Embryonic facial prominence (tissue), 1 donor: ENCODE results near the gene KCNT2.
"Not testable (repeated sequence)": the region's sequence is repeated elsewhere in the genome, so short reads cannot be mapped to it uniquely, and the experiment has no call there.

Experiments used
- DNase-seq: peaks from one replicate; pipeline ENCODE4 v3.0.0-alpha.2; 2016; ENCODE audit errors: extremely low spot score

KCNT2 gene

GRCh38 chr1:196608390-196609369 is at the start of gene KCNT2:
Gene KCNT2, minus strand, starts transcription at chr1:196608440. Its CDS starts 131 bp downstream, at chr1:196608309.
- DNase-seq: peak; percentile 75

DNA sequence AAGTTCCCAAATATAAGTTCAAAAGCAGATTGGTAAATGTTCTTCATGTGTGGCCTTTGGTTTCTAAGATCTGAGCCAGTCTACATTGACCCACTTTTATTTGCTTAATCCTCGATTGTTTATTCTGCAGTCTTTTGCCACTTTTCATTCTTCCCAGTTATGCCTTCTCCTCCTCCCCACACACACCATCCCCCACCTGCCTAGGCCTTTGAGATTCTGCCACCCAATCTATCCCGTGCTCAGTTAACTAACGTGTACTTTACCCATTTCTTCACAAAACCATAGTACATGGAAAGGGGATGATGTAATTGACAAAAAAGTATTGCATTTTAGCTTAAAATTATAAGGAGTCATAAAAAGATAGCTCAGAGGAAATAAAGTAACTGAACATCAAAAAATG is 47.3 kb upstream of the KCNT2 start:
- DNase-seq: no peak

DNA sequence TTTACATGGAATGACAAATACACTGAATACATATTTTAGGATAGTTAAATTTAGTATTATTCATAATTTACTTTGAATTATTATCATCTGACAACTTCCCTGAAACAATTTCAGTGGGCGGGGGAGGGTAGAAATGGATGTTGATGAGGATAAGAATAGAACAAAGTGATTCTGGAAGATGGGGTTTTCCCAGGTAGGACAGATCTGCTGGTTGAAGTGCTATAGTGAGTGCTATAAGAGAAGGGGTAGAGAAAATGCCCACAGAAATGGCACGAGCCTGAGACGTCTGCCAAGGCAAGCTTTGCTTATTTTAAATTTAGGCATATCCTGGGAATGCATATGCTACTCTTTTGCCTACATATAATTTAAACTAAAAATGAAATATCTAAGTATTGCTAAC is 46.8 kb upstream of the KCNT2 start:
- DNase-seq: no peak

- DNase-seq: no peak
Observed at GRCh38 chr1:196654271-196654670, 46.0 kb upstream of the KCNT2 start.

- DNase-seq: peak; percentile 35
Observed at GRCh38 chr1:196651637-196652215, 43.5 kb upstream of the KCNT2 start, which contains the start of gene CFH. Gene CFH, plus strand, starts transcription at chr1:196652043. Its CDS starts 75 bp downstream, at chr1:196652118.

DNA sequence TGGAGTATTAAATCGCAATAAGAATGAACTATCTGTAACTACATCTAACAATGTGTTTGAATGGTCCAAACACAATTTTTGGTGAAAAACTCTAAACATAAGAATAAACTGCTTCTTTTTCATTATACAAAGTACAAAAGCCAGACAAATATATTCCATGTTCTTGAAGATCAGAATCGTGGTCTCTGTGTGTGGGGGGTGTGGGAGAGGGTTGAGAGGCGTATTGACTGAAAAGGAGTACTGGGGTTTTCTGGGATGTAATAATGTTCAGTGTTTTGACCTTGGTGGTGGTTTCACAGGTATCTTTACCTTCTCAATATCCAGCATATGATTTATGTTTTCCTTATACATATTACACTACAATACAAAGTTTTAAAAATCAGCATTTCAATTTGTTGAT is 42.8 kb upstream of the KCNT2 start:
- no peak for DNase-seq

DNA sequence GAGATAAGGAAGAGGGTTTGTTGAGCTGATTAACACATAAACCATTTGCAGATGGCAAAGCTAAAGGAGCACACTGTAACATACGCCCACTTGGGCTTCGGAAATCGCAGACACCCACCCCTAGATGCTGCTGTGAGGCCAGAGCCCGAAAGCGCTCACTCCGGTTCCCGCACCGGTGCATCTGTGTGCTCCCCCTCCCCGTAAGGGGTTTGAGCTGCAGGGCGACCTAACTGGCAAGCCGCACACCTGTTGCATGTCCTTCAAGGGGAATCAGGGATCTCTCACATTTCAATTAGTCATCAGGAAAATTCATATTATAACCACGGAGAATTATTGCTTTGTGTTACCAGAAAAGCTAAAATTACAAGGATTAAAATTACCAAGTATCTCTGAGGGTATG is 42.2 kb upstream of the KCNT2 start:
- no peak for DNase-seq

DNA sequence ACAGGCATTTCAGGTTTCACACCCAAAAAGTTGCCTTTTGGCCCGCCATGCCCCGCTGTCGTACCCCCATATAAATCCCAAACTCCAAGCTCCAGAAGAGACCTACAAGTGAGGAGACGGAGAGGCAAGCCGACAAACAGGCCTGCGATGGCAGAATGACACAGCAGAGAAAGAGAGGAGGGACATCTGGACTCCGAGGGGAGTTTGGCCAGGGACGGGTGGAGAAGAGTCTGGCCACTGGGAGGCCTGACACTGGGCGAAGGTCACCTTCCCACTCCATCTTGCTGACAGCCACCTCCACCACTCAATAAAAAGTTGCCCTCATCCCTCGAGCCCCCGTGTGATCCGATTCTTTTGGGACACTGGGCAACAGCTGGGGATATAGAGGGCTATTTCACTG is 41.8 kb upstream of the KCNT2 start:
- no peak for DNase-seq

DNA sequence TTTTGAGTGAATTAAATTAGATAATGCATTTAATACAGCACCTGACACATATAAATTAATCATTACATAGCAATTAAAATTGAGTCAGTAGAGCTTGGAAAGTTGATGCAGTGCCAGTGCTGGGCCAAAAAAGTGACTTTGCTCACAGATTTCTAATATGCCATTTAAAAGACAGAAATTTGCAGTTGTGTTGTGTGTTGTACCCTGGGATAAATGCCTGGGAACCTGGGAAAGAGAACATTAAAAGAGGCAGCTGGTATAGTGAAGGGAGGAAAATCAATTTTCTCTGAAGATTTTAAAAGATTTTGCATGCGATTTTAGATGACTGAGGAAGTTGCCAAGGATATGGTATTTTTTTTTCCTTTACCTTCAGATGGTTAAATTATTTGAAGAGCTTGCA is 32.7 kb upstream of the KCNT2 start:
- no peak for DNase-seq

DNA sequence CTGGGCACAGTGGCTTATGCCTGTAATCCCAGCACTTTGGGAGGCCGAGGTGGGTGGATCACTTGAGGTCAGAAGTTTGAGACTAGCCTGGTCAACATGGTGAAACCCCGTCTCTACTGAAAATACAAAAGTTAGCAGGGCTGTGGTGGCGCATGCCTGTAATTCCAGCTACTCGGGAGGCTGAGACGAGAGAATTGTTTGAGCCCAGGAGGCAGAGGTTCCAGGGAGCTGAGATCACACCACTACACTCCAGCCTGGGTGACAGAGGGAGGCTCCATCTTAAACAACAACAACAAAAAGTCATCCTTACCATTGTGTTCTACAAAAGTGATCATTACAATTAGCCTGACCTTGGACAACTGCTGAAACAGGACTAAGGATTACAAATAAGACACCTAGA is 31.1 kb upstream of the KCNT2 start:
- not testable (repeated sequence) for DNase-seq

DNA sequence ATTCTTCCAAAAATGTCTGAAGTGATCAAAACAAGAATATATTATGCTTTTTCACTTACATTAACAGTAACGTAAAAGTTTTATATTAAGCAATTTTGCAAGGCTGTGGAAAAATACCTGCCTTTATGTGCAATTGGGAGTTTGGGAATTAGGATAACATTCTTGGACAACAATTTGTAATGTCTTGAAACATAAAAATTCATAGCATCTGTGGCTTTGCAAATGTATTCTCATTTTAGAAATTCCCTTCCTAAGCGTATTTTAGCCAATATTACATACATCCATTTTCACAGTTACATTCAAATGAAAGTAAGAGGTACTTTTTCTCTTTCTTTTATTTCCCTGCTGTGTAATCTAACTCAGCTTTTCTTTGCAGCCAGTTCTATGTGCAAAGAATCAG is 30.2 kb upstream of the KCNT2 start:
- no peak for DNase-seq

- no peak for DNase-seq
Observed at GRCh38 chr1:196637606-196638005, 29.4 kb upstream of the KCNT2 start.

- DNase-seq: no peak
Observed at GRCh38 chr1:196628838-196629237, 20.6 kb upstream of the KCNT2 start.

DNA sequence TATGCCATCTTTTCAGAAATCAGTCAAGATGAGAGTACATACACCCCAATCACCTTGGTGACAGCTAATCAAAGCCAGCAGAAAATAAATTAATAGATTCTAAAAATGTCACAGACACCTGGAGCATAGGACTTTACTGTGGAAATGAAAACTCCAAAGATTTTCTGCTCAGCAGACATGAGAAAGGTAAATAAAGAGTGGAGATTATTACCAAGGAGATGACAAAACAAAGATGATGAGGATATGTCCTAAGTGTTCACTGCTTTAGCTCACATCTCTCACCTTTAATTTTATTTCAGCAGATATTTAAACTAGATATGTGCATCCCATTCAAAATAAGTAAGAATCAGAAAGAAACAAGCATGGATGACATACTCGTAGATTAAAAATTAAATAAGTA is 14.8 kb upstream of the KCNT2 start:
- no peak for DNase-seq

DNA sequence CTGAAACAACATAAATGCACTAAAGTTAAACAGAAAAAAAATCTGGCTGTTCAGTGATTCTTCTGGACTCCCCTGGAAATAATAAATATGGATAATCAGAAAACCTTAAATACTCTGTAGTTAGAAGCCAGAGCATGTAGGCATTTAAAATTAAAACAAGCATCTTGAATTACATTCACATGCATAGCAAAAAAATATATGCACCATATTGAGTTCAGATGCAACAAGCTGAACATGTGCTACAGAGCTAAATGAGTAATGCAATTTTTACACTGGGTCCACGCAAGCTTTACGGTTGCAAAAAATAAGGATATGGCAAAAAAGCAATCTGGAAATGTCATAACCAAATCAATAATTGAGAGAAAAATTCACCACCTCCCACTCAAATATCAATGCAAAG is 11.5 kb upstream of the KCNT2 start:
- DNase-seq: no peak

- DNase-seq: no peak
Observed at GRCh38 chr1:196611873-196612272, 3.6 kb upstream of the KCNT2 start.

GRCh38 chr1:196609370-196609737 is 1.1 kb upstream of the KCNT2 start:
- DNase-seq: no peak

- peak; percentile 10 for DNase-seq
Observed at GRCh38 chr1:196607981-196608380, 259 bp downstream of the KCNT2 start.

DNA sequence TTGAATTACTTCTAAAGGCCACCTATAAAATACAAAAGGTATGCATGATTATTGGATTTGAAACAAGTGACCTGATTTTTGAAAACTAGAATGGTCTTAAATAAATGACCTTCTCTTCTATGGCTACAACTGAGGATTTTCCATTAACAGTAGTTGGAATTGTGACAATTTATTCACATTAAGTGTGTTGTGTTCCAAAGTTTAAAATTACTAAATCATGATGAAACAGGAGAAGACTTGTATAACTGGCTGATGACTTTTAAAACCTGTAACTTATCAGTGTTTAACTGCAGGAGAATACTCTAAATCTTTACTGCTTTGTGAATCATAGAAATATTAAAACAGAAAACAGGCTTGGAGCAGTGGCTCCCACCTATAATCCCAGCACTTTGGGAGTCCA is 4.6 kb downstream of the KCNT2 start:
- no peak for DNase-seq

GRCh38 chr1:196598942-196599748 is 9.1 kb downstream of the KCNT2 start:
- no peak for DNase-seq

DNA sequence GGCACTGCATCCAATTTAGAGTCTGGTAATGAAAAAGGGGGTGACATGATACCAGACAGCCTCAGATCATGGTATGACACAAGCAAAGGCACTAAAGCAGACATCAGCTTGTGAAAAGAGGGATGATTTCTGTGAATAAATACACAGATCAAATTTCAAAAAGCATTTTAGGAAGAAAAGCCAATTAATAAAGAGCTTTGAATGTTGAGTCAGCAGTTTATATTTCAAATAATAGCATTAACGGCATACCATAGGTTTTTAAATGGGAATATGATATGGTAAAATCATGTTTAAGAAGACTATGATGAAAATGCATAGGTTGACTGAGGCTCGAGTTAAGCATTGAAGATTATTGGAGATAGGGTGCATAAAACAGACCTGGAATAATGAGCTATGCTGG is 13.5 kb downstream of the KCNT2 start:
- DNase-seq: no peak

- DNase-seq: no peak
Observed at GRCh38 chr1:196593955-196594354, 14.3 kb downstream of the KCNT2 start.
